Pons (tissue), 1 donor: Measurements from ENCODE around the gene LCE2C.
"Not testable (repeated sequence)": the region's sequence is repeated elsewhere in the genome, so short reads cannot be mapped to it uniquely, and the experiment has no call there.

Experiments used
- DNase-seq: peaks from one replicate; pipeline ENCODE4 v3.0.0-alpha.2; 2016; ENCODE audit warnings: low spot score

The LCE2C gene

DNA sequence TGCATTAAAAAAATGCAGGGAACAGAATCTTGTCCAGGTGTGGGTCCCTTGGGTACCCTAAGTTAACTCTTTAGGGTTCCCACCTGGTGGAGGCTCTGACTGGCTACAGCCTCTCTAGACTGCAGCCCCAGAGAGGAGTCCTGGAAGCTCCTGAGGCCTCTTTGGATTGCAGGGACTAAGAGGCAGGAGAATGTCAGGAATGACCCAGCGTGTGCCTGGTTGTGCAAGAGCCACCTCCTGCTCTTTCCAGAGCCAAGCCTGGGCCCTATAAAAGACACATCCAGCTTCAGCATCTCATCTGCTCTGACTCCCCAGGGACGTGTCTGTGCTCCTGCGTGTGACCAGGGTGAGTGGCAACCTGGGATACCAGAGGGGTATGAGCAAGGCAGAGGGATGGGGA lies at the start of gene LCE2C:
TSS of gene LCE2C (plus strand) at position 297 of the 400 bp plus-strand sequence. CDS start 737 bp downstream, outside the sequence.
- DNase-seq: not testable (repeated sequence)

DNA sequence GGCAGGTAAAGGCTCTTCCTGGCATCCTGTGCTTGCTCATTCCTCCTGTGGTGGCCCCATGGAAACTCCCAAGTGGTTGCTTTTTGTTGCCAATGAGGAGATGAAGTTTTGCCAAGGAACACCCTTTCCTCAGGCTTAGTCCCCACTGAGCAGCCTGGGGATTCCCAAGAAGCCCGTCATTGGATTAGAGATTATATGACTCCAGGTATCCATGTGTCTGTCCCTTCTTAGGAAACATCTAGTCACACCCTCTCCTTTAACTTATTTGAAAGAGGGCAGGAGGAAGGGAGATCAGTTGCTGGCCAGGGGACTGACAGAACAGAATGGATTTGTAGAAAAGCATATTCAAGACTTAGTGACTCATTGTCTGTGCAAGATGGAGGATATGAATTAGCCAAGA lies 48.3 kb upstream of the LCE2C start:
- DNase-seq: no peak

DNA sequence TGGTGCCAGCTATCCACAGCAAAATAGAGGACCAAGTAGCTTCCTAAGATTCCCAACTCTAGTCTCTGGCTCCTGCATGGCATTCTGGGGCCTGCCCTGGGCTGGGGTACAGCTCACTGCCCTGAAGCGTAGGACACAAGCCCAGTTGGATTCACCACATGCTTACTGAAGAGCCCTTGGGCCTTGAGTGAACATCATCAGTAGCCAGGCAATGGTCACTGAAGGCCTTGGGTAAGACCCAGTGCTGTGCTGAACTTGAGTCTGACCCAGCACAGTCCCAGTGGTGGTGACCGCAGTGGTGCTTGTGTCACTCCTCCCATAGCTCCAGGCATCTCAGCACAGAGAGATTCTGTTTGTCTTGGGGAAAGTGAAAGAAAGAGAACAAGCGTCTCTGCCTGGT lies 44.5 kb upstream of the LCE2C start:
- no peak for DNase-seq

DNA sequence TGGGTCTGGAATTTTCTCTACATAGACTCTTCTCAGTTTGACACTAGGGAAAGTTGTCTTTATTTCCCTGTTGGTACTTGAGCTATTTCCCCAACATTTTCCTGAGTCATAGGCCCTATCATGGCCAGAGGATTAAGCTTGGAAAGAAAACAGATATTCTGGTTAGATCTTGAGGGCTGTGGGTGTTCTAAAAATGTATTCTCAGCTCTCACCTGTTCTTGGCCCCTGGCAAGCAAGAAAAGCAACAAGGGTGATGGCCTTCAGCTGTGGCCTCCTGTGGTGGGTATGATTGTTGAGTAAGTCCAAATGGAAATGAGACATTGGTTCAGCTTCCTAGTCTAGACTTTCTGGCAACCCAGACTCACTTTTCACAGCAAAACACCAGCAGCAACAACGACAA lies 34.7 kb upstream of the LCE2C start:
- DNase-seq: no peak

DNA sequence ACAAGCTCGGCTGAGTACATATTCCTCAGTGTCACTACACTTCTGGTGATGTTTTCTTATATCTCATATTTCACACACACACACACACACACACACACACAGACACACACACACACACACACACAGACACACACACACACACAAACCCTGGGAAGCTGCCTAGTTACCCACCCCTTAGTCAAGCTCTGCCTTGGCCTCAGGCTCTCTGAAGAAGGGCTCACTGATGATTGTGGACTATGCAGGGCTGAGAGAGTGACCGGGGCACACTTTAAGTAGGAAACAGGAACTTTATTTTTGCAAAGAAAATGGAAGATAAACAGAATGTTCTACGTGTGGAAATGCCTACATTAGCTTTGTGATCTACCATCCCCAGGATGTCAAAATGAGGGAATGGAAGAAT lies 31.1 kb upstream of the LCE2C start:
- DNase-seq: no peak

DNA sequence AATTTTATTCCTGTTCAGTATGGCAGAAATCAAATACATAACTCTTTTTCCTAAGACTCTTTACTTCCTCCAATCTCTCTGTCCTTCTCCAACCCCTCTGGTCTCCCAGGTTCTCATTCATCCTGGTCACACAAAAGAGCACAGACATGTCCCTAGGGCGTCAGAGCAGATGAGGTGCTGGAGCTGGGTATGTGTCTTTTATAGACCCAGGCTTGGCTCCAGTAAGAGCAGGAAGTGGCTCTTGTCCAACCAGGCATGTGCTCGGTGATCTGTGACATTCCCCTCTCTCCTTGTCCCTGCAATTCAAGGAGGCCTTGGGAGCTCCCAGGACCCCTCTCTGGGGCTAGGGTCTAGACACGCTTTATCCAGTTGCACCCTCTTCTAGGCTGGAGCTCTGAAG lies 29.9 kb upstream of the LCE2C start:
- DNase-seq: no peak

DNA sequence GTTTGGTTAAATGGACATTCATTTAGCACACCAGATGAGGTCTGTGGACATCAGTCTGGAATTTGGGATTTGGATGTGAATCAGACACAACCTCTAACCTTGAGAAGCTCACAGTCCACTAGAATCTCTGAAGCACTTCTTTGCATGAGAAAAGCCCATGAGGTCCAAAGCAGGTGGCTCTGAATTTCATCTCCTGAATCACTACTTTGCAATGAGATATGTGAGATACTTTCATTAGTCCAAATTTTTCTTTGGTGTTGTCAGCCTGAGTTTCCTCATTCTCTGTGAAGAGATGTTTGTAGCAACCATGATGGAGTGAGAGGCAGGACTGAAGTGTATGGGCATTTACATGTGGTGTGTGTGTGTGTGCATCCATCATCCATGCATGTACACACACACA lies 28.4 kb upstream of the LCE2C start:
- DNase-seq: no peak

GRCh38 chr1:152654110-152654509 lies 21.0 kb upstream of the LCE2C start:
- peak; percentile 54 for DNase-seq

DNA sequence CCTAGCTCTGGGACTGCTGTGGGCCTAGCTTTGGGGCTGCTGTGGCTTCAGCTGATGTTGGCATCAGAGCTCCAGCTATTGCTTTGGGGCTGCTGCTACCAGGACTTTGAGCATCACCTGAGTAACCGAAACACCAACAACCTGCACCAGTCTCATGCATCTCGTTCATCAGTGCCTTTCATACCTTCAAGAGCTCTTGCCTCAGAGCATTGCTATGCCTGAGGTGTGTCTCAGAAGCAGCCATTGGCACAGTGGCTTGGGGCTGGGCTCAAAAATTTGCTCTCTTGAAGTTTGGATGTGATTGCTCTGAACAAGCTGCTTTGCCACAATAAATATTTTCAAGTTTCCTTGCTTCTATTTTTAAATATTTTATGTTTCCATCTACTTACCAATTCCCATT lies 18.6 kb upstream of the LCE2C start:
- no peak for DNase-seq

- no peak for DNase-seq
Measured at GRCh38 chr1:152657677-152658076, 17.4 kb upstream of the LCE2C start.

GRCh38 chr1:152658649-152659048 lies 16.4 kb upstream of the LCE2C start:
- no peak for DNase-seq

DNA sequence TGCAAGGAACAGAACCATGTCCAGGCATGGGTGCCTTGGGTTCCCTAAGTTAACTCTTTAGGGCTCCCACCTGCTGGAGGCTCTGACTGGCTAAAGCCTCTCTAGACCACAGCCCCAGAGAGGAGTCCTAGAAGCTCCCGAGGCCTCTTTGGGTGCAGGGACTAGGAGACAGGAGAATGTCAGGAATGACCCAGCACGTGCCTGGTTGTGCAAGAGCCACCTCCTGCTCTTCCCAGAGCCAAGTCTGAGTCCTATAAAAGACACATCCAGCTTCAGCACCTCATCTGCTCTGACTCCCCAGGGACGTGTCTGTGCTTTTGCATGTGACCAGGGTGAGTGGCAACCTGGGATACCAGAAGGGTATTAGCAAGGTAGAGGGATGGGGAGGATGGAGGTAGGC lies 12.0 kb upstream of the LCE2C start, which contains the start of gene LCE2D:
TSS of gene LCE2D (plus strand) at position 283 of the 400 bp plus-strand sequence. CDS start 726 bp downstream, outside the sequence.
- DNase-seq: no peak

GRCh38 chr1:152666171-152666570 lies 8.9 kb upstream of the LCE2C start:
- not testable (repeated sequence) for DNase-seq

DNA sequence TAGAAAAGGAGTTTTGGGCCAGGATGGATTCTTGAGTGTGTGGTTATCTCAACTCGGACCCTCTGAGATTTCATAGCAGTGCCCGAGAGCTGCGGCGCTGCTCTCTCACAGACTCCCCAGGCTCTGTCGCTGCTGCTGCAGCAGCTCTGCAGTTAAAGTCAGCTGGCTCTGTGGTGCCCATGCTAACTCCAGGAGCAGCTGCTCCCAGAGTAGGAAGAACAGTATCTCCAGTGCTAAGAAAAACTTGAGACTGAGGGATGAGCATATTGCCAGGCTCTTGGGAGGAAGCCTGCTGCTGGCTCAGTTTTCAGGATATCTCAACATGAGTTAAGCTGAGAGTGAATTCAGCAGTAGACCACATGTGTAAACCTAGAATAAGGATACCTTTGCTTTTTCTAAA lies 7.4 kb upstream of the LCE2C start:
- DNase-seq: peak; percentile 11

DNA sequence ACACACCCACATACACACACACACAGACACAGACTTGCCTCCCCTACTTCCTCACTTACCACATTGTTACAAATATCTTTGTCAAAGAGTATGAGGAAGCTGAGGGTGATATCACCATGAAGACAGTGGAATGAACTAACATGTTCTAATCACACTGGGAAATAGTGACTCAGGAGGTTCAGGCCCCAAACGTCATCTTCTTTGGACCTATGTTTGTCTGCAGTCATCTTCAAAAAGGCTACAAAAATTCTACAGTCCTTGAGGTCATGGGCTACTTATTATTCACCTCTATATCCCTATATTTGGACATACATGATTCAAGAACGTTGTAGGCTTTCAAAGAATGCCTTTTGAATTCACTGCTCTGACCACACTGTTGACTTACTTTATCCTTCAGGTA lies 2.1 kb upstream of the LCE2C start:
- no peak for DNase-seq

GRCh38 chr1:152679459-152679858 lies 4.4 kb downstream of the LCE2C start:
- no peak for DNase-seq

DNA sequence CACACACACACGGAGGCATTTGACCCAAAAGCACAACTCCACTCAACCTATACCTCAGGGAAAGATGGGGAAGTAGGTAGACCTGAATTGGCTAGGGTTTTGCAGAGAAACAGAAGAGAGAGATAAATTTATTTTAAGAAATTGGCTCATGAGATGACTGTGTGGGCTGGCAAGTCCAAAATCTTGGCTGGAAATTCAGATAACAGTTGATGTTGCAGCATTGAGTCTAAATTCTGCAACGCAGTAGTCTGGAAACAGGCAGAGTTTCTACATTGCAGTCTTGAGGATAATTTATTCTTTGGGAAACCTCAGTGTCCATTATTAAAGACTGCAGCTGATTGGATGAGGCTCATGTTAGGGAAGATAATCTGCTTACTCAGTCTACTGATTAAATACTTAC lies 6.5 kb downstream of the LCE2C start:
- no peak for DNase-seq

- no peak for DNase-seq
Measured at GRCh38 chr1:152683846-152684245, 8.8 kb downstream of the LCE2C start.

- DNase-seq: not testable (repeated sequence)
Measured at GRCh38 chr1:152685823-152686222, 10.7 kb downstream of the LCE2C start, which contains the start of gene LCE2B. Gene LCE2B, plus strand, starts transcription at chr1:152686123. Its CDS starts 721 bp downstream, at chr1:152686844.

DNA sequence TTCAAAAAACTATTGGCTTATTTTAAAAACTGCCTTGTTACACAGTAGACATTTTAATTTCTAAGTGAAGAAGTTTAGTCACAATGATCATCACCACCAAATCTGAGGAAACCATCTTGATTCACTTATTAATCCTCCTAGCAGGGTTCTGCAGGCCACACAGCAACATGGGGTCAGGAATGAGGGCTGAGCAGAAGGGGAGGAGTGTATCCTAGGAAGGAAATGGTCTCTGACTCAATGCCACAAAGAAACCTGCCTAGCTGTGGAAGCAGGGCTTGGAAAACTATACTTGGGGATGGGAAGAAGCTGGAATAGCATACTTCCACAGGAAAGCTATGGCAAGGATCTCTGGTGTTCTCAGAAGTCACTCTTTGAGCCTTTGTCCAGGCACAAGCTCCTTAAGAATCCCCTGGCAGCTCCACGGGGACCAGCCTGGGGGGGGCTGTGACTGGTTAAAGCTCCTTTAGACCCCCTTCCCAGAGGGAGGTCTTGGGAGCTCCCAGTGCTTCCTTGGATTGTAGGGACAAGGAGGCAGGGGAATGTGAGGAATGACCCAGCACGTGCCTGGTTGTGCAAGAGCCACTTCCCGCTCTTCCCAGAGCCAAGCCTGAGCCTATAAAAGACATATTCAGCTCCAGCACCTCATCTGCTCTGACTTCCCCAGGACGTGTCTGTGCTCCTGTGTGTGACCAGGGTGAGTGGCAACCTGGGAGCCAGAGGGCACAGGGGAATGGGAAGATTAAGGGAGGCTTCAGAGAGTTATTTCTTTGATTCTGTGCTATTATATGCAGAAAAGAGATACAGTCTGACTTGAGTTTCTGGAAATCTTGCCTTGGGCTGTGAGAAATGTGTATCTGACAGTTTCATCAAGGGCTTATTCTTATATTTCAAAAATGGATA lies 22.9 kb downstream of the LCE2C start, which contains the start of gene LCE2A:
TSS of gene LCE2A (plus strand) at position 645 of the 900 bp plus-strand sequence. CDS start 557 bp downstream, outside the sequence.
- DNase-seq: no peak

DNA sequence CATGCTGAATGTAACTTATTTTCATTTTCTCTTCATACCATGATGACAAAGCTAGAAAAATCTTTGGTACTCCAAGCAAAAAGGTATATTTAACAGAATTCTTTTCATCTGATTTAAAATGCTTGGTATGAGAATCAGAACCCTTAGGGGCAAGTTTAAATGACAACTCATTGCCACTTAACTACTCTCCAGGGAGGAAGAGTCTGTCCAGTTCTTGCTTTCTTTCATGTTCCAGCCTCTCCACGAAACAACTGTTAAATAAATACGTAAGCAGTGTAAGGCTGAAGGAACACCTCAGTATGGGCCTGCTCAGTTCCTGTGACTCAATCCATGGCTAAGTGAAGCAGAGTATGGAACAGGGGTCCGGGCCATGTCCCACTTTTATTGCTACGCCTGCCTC lies 24.7 kb downstream of the LCE2C start:
- DNase-seq: no peak

GRCh38 chr1:152707860-152708259 lies 32.8 kb downstream of the LCE2C start, which contains the start of gene LCE4A:
Gene LCE4A, plus strand, starts transcription at chr1:152708160. Its CDS starts 916 bp downstream, at chr1:152709076.
- DNase-seq: no peak

DNA sequence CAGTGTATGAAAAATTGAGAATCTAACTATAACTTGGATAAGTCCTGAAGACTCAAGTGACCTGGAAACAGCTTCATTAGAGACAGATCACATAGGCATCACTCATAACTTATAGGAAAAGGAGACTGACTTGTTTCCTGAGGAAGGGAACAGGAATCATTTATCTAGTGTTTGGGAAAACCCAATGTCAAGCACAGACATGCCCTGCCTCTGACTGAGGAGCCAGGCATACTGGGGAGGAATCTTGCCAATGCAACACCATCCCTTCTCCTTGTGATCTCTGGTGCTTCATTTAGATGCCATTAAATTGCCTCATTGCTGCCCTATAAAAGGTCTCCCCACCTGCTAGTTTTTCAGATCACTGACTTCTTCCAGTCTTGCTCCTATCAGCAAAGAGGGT lies 43.2 kb downstream of the LCE2C start:
- DNase-seq: no peak
